ENCODE data around the gene TAX1BP3. TPM values are rescaled to one million over a fixed set of nuclear protein-coding genes. Genes with fewer than 3 reads are reported as not detected.

TAX1BP3 gene
- total RNA-seq, 4 donors from 2014 or later, result 44.7 to 98.7 (median 74.0) TPM

- Histone ChIP-seq H3K27me3 (no peaks in the 10 kb centered on the region), H3K4me3 (no peak overlapping the region), H3K36me3 (no peaks in the 10 kb centered on the region), H3K4me1 (peaks cover 13 to 17% of the 10 kb centered on the region in 2 donors), H3K9me3 (no peaks in the 10 kb centered on the region), H3K27ac (no peak overlapping the region)
- TF ChIP-seq POLR2A (IDR thresholded peaks at IDR 0.05) (no peak), CTCF (IDR thresholded peaks at IDR 0.05) (no peak)
- intact Hi-C loops (cut with DNase I; ENCODE audit: low total_unique reads), result no loop called here
- no peak for DNase-seq
Measured at GRCh38 chr17:3663102-3664011, 5.0 kb downstream of the TAX1BP3 start.

- TF ChIP-seq CTCF (IDR thresholded peaks at IDR 0.05), result no peak
- TF ChIP-seq POLR2A (IDR thresholded peaks at IDR 0.05), result no peak
- H3K4me3 ChIP-seq, result no peak overlapping the region
- H3K27ac ChIP-seq, result peak overlapping the region; percentile 85 to 89
- H3K9me3 ChIP-seq, result no peaks in the 10 kb centered on the region
- peak; percentile 31 to 35 for DNase-seq
- no peaks in the 10 kb centered on the region for H3K27me3 ChIP-seq
- H3K4me1 ChIP-seq, result peaks cover 7 to 9% of the 10 kb centered on the region in 2 donors
- intact Hi-C loops (cut with DNase I; ENCODE audit: low total_unique reads), result no loop called here
- H3K36me3 ChIP-seq, result no peaks in the 10 kb centered on the region
Measured at GRCh38 chr17:3660311-3660891, 8.0 kb downstream of the TAX1BP3 start.

DNA sequence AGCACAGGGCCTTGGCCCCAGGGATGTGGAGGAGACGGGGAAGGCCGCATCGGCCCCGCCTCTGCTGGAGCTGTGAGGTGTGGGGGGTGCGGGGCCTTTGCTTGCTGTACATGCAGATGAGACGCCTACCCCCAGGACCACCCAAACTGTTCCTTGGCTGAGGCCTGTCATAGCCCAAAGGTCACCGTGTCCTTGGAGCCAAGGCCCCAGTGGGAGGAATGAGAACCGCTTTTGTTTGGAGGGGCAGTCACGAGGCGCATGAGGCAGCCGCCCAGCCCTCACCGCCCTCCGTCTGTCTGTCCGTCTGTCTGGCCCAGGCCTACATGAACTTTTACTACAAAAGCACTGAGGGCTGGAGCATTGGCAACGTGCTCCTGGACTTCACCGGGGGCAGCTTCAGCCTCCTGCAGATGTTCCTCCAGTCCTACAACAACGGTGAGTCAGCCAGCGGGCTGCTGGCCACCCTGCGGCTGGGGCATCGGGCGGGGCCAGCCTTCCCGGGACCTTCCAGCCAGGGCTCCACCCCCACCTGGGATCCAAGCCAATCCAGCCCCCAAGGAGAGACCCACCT lies 8.8 kb downstream of the TAX1BP3 start:
- H3K4me1 ChIP-seq, result peaks cover 7 to 9% of the 10 kb centered on the region in 2 donors
- peak in 3 of 4 experiments; percentile 13 to 60 (median 26) for TF ChIP-seq CTCF (IDR thresholded peaks at IDR 0.05)
- TF ChIP-seq POLR2A (IDR thresholded peaks at IDR 0.05), result peak in 1 of 2 donors; percentile 34
- H3K36me3 ChIP-seq, result no peaks in the 10 kb centered on the region
- H3K27ac ChIP-seq, result peak overlapping the region; percentile 85 to 89
- H3K27me3 ChIP-seq, result no peaks in the 10 kb centered on the region
- H3K4me3 ChIP-seq, result no peak overlapping the region
- H3K9me3 ChIP-seq, result no peaks in the 10 kb centered on the region
- DNase-seq, result peak; percentile 84 to 88
- intact Hi-C loops (cut with DNase I; ENCODE audit: low total_unique reads), result no loop called here

DNA sequence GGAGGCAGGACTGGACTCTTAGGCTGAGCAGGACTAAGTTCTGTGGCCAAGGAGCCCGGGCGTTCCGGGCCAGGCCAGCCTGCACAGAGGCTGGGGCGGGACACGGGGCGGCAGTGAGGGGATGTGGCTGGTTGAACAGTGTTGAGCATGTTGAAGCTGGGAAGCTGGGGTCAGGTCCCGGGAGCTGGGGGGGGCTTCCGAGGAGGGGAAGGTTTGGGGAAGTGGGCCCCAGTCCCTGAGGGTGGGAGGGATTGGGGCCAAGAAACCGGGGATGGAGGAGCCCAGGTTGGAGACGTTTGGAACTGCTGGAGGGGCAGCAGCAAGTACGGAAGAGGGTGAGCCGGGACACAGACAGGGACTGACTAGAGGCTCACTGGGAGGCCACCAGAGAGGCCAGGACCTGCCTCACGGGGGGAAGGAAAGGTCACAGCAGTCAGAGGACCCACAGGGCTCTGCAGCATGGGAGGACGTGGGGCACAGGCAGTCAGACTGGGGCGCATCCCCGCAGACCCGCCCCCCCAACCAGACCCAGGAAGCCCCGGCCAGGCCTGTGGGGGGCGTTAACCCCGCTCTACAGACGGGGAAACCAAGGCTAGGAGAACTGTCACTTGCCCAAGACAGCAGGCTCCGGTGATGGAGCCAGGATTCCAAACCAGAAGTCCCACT lies 9.5 kb downstream of the TAX1BP3 start:
- peak in 1 of 2 donors; percentile 39 for DNase-seq
- no peaks in the 10 kb centered on the region for H3K36me3 ChIP-seq
- TF ChIP-seq POLR2A (IDR thresholded peaks at IDR 0.05) (no peak), CTCF (IDR thresholded peaks at IDR 0.05) (no peak)
- no peak overlapping the region for H3K4me3 ChIP-seq
- peaks cover 7 to 9% of the 10 kb centered on the region in 2 donors for H3K4me1 ChIP-seq
- H3K27ac ChIP-seq, result peak overlapping the region; percentile 85 to 89
- intact Hi-C loops (cut with DNase I; ENCODE audit: low total_unique reads), result no loop called here
- H3K9me3 ChIP-seq, result no peaks in the 10 kb centered on the region
- no peaks in the 10 kb centered on the region for H3K27me3 ChIP-seq
